GM21381 (cell line): ENCODE results near the gene ARHGAP31.
"Not testable (repeated sequence)": the region's sequence is repeated elsewhere in the genome, so short reads cannot be mapped to it uniquely, and the experiment has no call there.

ENCODE experiments used
- ATAC-seq: cut with Tn5 transposase; IDR thresholded peaks from one replicate; pipeline ENCODE4 v1.9.1; 2021; ENCODE audit warnings: mild to moderate bottlenecking, moderate library complexity; ENCODE audit not compliant: unreplicated experiment

The ARHGAP31 gene

GRCh38 chr3:119347036-119347435 lies 52.9 kb downstream of the ARHGAP31 start:
- no peak for ATAC-seq

GRCh38 chr3:119349354-119350041 lies 55.3 kb downstream of the ARHGAP31 start:
- no peak for ATAC-seq

- no peak for ATAC-seq
Observed at GRCh38 chr3:119350114-119350513, 55.9 kb downstream of the ARHGAP31 start.

- ATAC-seq = no peak
Observed at GRCh38 chr3:119351581-119351980, 57.4 kb downstream of the ARHGAP31 start.

- peak; percentile 98 for ATAC-seq
Observed at GRCh38 chr3:119352034-119352609, 57.9 kb downstream of the ARHGAP31 start.

GRCh38 chr3:119352863-119353527 lies 58.8 kb downstream of the ARHGAP31 start:
- no peak for ATAC-seq

- not testable (repeated sequence) for ATAC-seq
Observed at GRCh38 chr3:119355608-119356007, 61.4 kb downstream of the ARHGAP31 start.

GRCh38 chr3:119356646-119357045 lies 62.5 kb downstream of the ARHGAP31 start:
- no peak for ATAC-seq

- no peak for ATAC-seq
Observed at GRCh38 chr3:119357190-119357589, 63.0 kb downstream of the ARHGAP31 start.

GRCh38 chr3:119359476-119360326 lies 65.5 kb downstream of the ARHGAP31 start:
- peak; percentile 85 for ATAC-seq

GRCh38 chr3:119360736-119361462 lies 66.7 kb downstream of the ARHGAP31 start:
- ATAC-seq = no peak

GRCh38 chr3:119362010-119362409 lies 67.8 kb downstream of the ARHGAP31 start:
- no peak for ATAC-seq

GRCh38 chr3:119362940-119363725 lies 69.0 kb downstream of the ARHGAP31 start:
- ATAC-seq = no peak

GRCh38 chr3:119364401-119364800 lies 70.2 kb downstream of the ARHGAP31 start:
- ATAC-seq = no peak

GRCh38 chr3:119365418-119365817 lies 71.2 kb downstream of the ARHGAP31 start:
- ATAC-seq = no peak

- ATAC-seq = no peak
Observed at GRCh38 chr3:119367000-119367399, 72.8 kb downstream of the ARHGAP31 start.

GRCh38 chr3:119368298-119368697 lies 74.1 kb downstream of the ARHGAP31 start:
- ATAC-seq = no peak

GRCh38 chr3:119371786-119372185 lies 77.6 kb downstream of the ARHGAP31 start:
- not testable (repeated sequence) for ATAC-seq

- no peak for ATAC-seq
Observed at GRCh38 chr3:119375106-119375505, 80.9 kb downstream of the ARHGAP31 start.

- no peak for ATAC-seq
Observed at GRCh38 chr3:119375510-119375909, 81.3 kb downstream of the ARHGAP31 start.
